AG09309 (cell line): Measurements from ENCODE around the gene SCO2.

Experiments used
- DNase-seq: peaks from one replicate; pipeline ENCODE4 v3.0.0-alpha.2; 2010; ENCODE audit warnings: low read depth
- H3K4me3 ChIP-seq: 2 replicates; pipeline ENCODE4 v1.5.1; 2011; ENCODE audit warnings: mild to moderate bottlenecking, low read depth, low read length, moderate library complexity; ENCODE audit not compliant: control insufficient read depth
- CTCF ChIP-seq: IDR thresholded peaks from 2 replicates; pipeline ENCODE4 v1.5.1; 2011; ENCODE audit warnings: mild to moderate bottlenecking, low read depth, low read length, inconsistent platforms; ENCODE audit not compliant: insufficient read depth, control insufficient read depth; ENCODE audit errors: missing control alignments

SCO2 gene

GRCh38 chr22:50485221-50486131 is 39.9 kb downstream of the SCO2 start:
- no peak overlapping the region for H3K4me3 ChIP-seq
- TF ChIP-seq CTCF, result no peak
- DNase-seq, result no peak

GRCh38 chr22:50483977-50484853 is 41.2 kb downstream of the SCO2 start:
- TF ChIP-seq CTCF, result no peak
- no peak overlapping the region for H3K4me3 ChIP-seq
- DNase-seq, result no peak

GRCh38 chr22:50483556-50483955 is 41.8 kb downstream of the SCO2 start:
- TF ChIP-seq CTCF, result no peak
- no peak for DNase-seq
- H3K4me3 ChIP-seq, result no peak overlapping the region; the same call in 1 of the 2 replicates

DNA sequence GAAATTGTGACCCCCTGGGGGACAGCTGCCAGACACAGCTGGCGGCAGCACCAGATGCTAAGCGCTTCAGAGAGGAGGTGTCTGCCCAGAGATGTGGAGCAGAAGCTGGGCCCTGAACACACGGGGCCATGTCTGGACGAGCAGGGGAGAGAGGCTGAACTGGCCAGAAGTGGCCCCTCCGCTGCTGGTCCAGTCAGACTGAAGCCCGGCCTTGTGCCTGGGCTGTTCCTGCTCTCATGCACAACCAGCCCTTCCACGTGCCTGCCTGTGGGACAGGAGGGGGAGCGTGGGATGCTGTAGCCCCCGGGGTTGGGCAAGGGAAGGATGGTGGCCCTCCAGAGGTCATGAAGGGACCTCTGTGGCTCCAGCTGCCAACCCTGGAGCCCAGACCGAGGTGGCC is 42.3 kb downstream of the SCO2 start:
- no peak for TF ChIP-seq CTCF
- peak overlapping the region; percentile 60 for H3K4me3 ChIP-seq
- no peak for DNase-seq

DNA sequence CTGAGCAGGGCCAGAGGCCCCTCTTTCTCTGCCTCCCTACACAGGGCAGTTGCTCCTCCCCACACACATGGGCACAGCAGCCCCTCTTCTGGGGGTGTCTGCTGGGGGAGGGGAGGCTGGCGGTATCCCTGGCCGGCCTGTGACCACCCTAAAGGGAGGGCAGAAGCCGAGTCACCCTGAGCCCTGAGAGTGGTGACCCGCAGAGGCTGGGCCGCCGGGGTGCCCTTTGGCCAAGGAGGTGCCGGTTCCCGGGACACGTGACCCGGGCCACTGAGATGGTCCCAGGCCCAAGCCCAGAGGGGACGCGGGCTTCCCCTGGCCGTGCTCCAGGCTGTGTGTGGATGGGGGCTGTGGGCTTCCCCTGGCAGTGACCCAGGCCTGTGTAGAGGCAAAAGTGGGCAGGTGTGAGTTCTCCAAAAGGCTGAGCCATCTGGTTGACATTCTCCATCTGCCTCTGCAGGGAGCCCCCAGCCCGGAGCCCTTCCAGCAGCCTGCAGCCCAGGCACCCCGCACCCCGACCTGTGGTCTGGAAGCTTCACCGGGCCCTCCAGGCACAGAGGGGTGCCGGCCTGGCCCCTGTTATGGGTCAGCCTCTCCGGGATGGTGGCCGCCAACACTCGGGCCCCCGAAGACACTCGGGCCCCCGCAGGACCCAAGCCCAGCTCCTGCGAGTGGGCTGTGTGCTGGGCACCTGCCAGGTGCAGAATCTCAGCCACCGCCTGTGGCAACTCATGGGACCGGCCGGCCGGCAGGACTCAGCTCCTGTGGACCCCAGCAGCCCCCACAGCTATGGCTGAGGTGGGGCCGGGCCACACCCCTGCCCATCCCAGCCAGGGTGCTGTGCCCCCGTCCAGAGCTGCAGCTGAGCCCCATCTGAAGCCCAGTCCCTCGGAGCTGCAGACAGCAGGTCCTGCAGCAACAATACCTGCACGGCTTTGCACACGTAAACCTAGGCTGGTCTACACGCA is 43.0 kb downstream of the SCO2 start:
- no peak for TF ChIP-seq CTCF
- peak overlapping the region; percentile 60 for H3K4me3 ChIP-seq

More for the DNA sequence above, 43.0 kb downstream of the SCO2 start:
- DNase-seq, result no peak
